ENCODE results near the gene CAMK1D. TPM values are rescaled to one million over a fixed set of nuclear protein-coding genes. Genes with fewer than 3 reads are reported as not detected.
"Not testable (repeated sequence)": the region's sequence is repeated elsewhere in the genome, so short reads cannot be mapped to it uniquely, and the experiment has no call there.

CAMK1D gene
- total RNA-seq, 1 experiment from 2014 or later, result 10.2 TPM

GRCh38 chr10:12435348-12435747 lies 86.0 kb downstream of the CAMK1D start:
- POLR2A ChIA-PET, result no interaction called here
- Mint-ChIP-seq H3K4me1 (peaks cover 16% of the 10 kb centered on the region; the same call in 1 of the 2 replicates), H3K27ac (no peak overlapping the region), H3K27me3 (ENCODE audit: low read depth) (no peaks in the 10 kb centered on the region), H3K4me3 (no peak overlapping the region), H3K36me3 (peaks cover 6% of the 10 kb centered on the region), H3K9me3 (peaks cover 14% of the 10 kb centered on the region)
- TF ChIP-seq ESRRA (CRISPR knock-in tag; IDR thresholded peaks at IDR 0.05; ENCODE audit: borderline replicate concordance) (no peak), ZNF232 (CRISPR knock-in tag; IDR thresholded peaks at IDR 0.05) (no peak), NR3C1 (CRISPR knock-in tag; conservative IDR thresholded peaks at IDR 0.05; ENCODE audit: low read depth) (no peak), SMAD3 (CRISPR knock-in tag; IDR thresholded peaks at IDR 0.05; ENCODE audit: borderline replicate concordance) (no peak), FOXJ3 (CRISPR knock-in tag; IDR thresholded peaks at IDR 0.05; ENCODE audit: borderline replicate concordance) (no peak), MAX (CRISPR knock-in tag; IDR thresholded peaks at IDR 0.05) (no peak), OVOL2 (CRISPR knock-in tag; IDR thresholded peaks at IDR 0.05; ENCODE audit: borderline replicate concordance) (no peak), ZNF671 (CRISPR knock-in tag; IDR thresholded peaks at IDR 0.05) (no peak), EMX1 (CRISPR knock-in tag; IDR thresholded peaks at IDR 0.05) (no peak), KAT7 (CRISPR knock-in tag; IDR thresholded peaks at IDR 0.05; ENCODE audit: borderline replicate concordance) (no peak), HMGXB4 (CRISPR knock-in tag; IDR thresholded peaks at IDR 0.05) (no peak), HMGA2 (CRISPR knock-in tag; IDR thresholded peaks at IDR 0.05) (no peak), ETV6 (CRISPR knock-in tag; IDR thresholded peaks at IDR 0.05) (no peak)
- ATAC-seq, result no peak
- CTCF ChIA-PET, result no interaction called here
- no peak for DNase-seq (ENCODE audit: low spot score)

GRCh38 chr10:12438919-12439692 lies 89.8 kb downstream of the CAMK1D start:
- DNase-seq (ENCODE audit: low spot score) (no peak), ATAC-seq (no peak)
- Mint-ChIP-seq H3K36me3 (peaks cover 6% of the 10 kb centered on the region), H3K9me3 (peaks cover 14% of the 10 kb centered on the region), H3K27ac (no peak overlapping the region), H3K27me3 (ENCODE audit: low read depth) (no peaks in the 10 kb centered on the region), H3K4me3 (no peak overlapping the region), H3K4me1 (peaks cover 3% of the 10 kb centered on the region)
- no peak for TF ChIP-seq ATF1 (CRISPR knock-in tag; IDR thresholded peaks at IDR 0.05)
- TF ChIP-seq ZNF425 (CRISPR knock-in tag; conservative IDR thresholded peaks at IDR 0.05), result no peak
- no peak for TF ChIP-seq NR1H2 (CRISPR knock-in tag; IDR thresholded peaks at IDR 0.05)
- TF ChIP-seq ZNF263 (CRISPR knock-in tag; IDR thresholded peaks at IDR 0.05; ENCODE audit: low read depth), result no peak
- no peak for TF ChIP-seq TEAD4 (CRISPR knock-in tag; IDR thresholded peaks at IDR 0.05)
- TF ChIP-seq GTF2I (CRISPR knock-in tag; conservative IDR thresholded peaks at IDR 0.05), result no peak
- no peak for TF ChIP-seq ZBTB43 (CRISPR knock-in tag; IDR thresholded peaks at IDR 0.05)
- no peak for TF ChIP-seq ZMAT4 (CRISPR knock-in tag; IDR thresholded peaks at IDR 0.05)
- no peak for TF ChIP-seq E2F4 (CRISPR knock-in tag; IDR thresholded peaks at IDR 0.05; ENCODE audit: borderline replicate concordance, low read depth)
- no peak for TF ChIP-seq OVOL2 (CRISPR knock-in tag; IDR thresholded peaks at IDR 0.05; ENCODE audit: borderline replicate concordance)
- CTCF ChIA-PET, result no interaction called here
- POLR2A ChIA-PET, result no interaction called here

GRCh38 chr10:12439767-12440166 lies 90.4 kb downstream of the CAMK1D start:
- H3K27ac Mint-ChIP-seq, POLR2A ChIA-PET: not testable (repeated sequence)
- H3K9me3 Mint-ChIP-seq, result peaks cover 14% of the 10 kb centered on the region

More at GRCh38 chr10:12439767-12440166, 90.4 kb downstream of the CAMK1D start:
- DNase-seq (ENCODE audit: low spot score); ATAC-seq; H3K4me3 Mint-ChIP-seq; CTCF ChIA-PET; H3K36me3 Mint-ChIP-seq; H3K27me3 Mint-ChIP-seq (ENCODE audit: low read depth): not testable (repeated sequence)
- H3K4me1 Mint-ChIP-seq, result peaks cover 10% of the 10 kb centered on the region

Data from WTC11 (cell line).